ENCODE measurements around the gene DLX1. TPM values are rescaled to one million over a fixed set of nuclear protein-coding genes. Genes with fewer than 3 reads are reported as not detected.

The DLX1 gene
- total and polyA plus RNA-seq, 12 donors, result 0.11 to 1.4 (median 0.53) TPM; not detected in 5

DNA sequence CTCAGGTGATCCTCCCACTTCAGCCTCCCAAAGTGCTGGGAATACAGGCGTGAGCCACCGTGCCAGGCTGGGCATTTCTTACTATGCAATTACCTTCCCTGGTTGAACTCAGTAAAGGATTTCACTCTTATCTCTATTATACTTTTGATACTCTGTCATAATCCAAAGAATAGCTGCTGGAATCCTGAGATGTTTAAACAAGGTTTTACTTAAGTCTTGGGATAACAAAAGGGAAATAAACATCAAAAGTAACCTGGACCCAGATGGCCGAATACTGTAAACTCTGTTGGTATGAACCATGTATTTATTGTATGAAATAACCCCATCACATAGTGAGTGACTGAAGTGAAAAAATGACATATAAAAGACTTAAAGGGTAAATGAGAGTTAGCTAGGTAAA, 29.3 kb downstream of the DLX1 start:
- H3K27me3 ChIP-seq, result peaks cover 10% of the 10 kb centered on the region
- intact Hi-C loops (cut with DNase I), result no loop called here
- no peaks in the 10 kb centered on the region for H3K36me3 ChIP-seq (replicated peaks in 1 of 2)
- TF ChIP-seq POLR2A (IDR thresholded peaks at IDR 0.05), result no peak
- TF ChIP-seq, protein P1, sequence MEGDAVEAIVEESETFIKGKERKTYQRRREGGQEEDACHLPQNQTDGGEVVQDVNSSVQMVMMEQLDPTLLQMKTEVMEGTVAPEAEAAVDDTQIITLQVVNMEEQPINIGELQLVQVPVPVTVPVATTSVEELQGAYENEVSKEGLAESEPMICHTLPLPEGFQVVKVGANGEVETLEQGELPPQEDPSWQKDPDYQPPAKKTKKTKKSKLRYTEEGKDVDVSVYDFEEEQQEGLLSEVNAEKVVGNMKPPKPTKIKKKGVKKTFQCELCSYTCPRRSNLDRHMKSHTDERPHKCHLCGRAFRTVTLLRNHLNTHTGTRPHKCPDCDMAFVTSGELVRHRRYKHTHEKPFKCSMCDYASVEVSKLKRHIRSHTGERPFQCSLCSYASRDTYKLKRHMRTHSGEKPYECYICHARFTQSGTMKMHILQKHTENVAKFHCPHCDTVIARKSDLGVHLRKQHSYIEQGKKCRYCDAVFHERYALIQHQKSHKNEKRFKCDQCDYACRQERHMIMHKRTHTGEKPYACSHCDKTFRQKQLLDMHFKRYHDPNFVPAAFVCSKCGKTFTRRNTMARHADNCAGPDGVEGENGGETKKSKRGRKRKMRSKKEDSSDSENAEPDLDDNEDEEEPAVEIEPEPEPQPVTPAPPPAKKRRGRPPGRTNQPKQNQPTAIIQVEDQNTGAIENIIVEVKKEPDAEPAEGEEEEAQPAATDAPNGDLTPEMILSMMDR (IDR thresholded peaks at IDR 0.05), result no peak
- no peaks in the 10 kb centered on the region for H3K4me1 ChIP-seq (replicated peaks in 1 of 2)
- no peaks in the 10 kb centered on the region for H3K9me3 ChIP-seq (replicated peaks in 1 of 3)
- no peak for DNase-seq
- 73 to 81% (median 75%) methylated on average over 3 of the region's 3 CpGs for WGBS, 4 donors
- H3K27ac ChIP-seq, result no peak overlapping the region
- no peak overlapping the region for H3K4me3 ChIP-seq

DNA sequence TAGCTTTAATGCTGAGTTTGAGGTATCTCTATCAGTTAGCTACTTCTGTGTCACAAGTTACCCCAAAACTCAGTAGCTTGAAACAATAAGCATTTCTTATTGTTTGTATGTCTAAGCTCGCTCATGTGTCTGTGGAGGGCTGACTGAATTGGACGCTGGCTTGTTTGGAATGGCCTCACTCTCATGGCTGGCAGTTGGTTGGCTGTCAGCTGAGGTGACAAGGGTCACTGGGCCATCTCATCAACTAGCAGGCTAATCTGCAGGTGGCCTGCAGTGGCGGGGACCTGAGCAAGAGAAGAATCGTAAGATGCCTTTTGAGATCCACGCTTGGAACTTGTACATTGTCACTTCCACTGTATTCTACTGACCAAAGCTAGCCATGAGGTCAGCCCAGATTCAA, 30.8 kb downstream of the DLX1 start:
- Histone ChIP-seq H3K9me3 (replicated peaks in 1 of 3) (no peaks in the 10 kb centered on the region), H3K36me3 (replicated peaks in 1 of 2) (no peaks in the 10 kb centered on the region), H3K4me3 (no peak overlapping the region), H3K4me1 (replicated peaks in 1 of 2) (no peaks in the 10 kb centered on the region), H3K27ac (no peak overlapping the region), H3K27me3 (peaks cover 4% of the 10 kb centered on the region)
- no peak for TF ChIP-seq POLR2A (IDR thresholded peaks at IDR 0.05)
- TF ChIP-seq, protein P1 (IDR thresholded peaks at IDR 0.05), result no peak
- DNase-seq, result no peak
- intact Hi-C loops (cut with DNase I), result no loop called here
- WGBS, 4 donors, result 67 to 89% (median 77%) methylated on average over 5 of the region's 5 CpGs

DNA sequence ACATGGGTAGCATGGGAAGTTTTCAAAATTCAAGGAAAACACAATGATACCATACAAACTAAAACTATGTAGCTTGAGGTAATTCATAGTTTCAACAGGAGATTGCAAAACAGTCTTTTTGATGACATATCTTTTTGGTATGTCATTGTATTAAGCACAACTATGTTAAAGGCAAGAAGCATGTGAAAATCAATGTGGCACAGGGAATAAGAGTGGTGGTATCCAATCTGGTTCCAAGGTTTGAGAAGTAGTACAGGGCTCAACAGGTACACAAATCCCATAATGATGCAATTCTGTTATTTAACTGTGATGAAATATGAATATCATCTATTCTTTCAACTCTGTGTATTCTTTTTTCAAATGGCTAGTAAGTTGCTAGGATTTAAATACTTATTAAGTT, 33.8 kb downstream of the DLX1 start:
- Histone ChIP-seq H3K9me3 (replicated peaks in 1 of 3) (no peaks in the 10 kb centered on the region), H3K4me3 (no peak overlapping the region), H3K36me3 (replicated peaks in 1 of 2) (no peaks in the 10 kb centered on the region), H3K27me3 (no peaks in the 10 kb centered on the region), H3K27ac (no peak overlapping the region), H3K4me1 (replicated peaks in 1 of 2) (no peaks in the 10 kb centered on the region)
- no peak for DNase-seq
- TF ChIP-seq, protein P1 (IDR thresholded peaks at IDR 0.05), result no peak
- no peak for TF ChIP-seq POLR2A (IDR thresholded peaks at IDR 0.05)
- intact Hi-C loops (cut with DNase I), result no loop called here

DNA sequence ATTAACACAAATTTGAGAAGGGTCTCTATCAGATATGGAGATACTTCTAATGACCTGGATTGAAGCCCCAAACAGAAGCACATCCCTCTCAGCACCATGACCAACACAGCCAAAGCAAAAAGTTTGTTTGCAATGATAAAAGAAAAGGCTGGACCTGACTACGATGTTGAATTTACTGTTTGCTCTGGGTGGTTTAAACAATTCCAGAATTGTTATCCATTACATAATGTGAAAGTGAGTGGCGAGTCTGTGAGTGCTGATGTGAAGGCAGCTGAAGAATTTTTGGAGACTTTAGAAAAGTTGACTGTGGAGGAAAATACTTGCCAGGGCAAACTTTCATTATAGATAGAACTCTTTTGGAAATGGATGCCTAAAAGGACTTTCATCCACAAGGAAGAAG, 34.8 kb downstream of the DLX1 start:
- 58 to 79% (median 73%) methylated on average over 2 of the region's 2 CpGs for WGBS, 4 donors
- Histone ChIP-seq H3K36me3 (replicated peaks in 1 of 2) (no peaks in the 10 kb centered on the region), H3K27me3 (no peaks in the 10 kb centered on the region), H3K27ac (no peak overlapping the region), H3K4me1 (replicated peaks in 1 of 2) (no peaks in the 10 kb centered on the region), H3K4me3 (no peak overlapping the region), H3K9me3 (replicated peaks in 1 of 3) (no peaks in the 10 kb centered on the region)
- intact Hi-C loops (cut with DNase I), result no loop called here
- TF ChIP-seq POLR2A (IDR thresholded peaks at IDR 0.05), result no peak
- TF ChIP-seq, protein P1 (IDR thresholded peaks at IDR 0.05), result no peak
- no peak for DNase-seq
